ELF-1 (cell line): ENCODE data around the gene SH3BP1.
"Not testable (repeated sequence)": the region's sequence is repeated elsewhere in the genome, so short reads cannot be mapped to it uniquely, and the experiment has no call there.

Source experiments
- DNase-seq: peaks from one replicate; pipeline ENCODE4 v3.0.0-alpha.2; 2016; ENCODE audit warnings: low read depth, low spot score

The SH3BP1 gene, protein sequence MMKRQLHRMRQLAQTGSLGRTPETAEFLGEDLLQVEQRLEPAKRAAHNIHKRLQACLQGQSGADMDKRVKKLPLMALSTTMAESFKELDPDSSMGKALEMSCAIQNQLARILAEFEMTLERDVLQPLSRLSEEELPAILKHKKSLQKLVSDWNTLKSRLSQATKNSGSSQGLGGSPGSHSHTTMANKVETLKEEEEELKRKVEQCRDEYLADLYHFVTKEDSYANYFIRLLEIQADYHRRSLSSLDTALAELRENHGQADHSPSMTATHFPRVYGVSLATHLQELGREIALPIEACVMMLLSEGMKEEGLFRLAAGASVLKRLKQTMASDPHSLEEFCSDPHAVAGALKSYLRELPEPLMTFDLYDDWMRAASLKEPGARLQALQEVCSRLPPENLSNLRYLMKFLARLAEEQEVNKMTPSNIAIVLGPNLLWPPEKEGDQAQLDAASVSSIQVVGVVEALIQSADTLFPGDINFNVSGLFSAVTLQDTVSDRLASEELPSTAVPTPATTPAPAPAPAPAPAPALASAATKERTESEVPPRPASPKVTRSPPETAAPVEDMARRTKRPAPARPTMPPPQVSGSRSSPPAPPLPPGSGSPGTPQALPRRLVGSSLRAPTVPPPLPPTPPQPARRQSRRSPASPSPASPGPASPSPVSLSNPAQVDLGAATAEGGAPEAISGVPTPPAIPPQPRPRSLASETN

GRCh38 chr22:37639070-37639760 lies at the start of gene SH3BP1:
Gene SH3BP1, plus strand, starts transcription at chr22:37639669. Its CDS starts 119 bp downstream, at chr22:37639788.
- peak; percentile 88 for DNase-seq

DNA sequence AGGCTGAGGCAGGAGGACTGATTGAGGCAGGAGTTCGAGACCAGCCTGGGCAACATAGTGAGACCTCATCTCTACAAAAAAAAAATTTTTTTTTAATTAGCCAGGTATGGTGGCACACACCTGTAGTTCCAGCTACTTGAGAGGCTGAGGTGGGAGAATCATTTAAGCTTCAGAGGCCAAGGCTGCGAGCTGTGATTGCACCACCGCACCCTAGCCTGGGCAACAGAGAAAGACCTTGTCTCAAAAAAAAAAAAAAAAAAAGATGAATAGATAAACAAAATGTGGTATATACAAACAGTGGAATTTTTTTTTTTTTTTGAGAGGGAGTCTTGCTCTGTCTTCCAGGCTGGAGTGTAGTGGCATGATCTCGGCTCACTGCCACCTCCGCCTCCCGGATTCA lies 48.4 kb upstream of the SH3BP1 start:
- DNase-seq, result not testable (repeated sequence)

- DNase-seq, result peak; percentile 44
Observed at GRCh38 chr22:37591823-37592404, 47.6 kb upstream of the SH3BP1 start.

- no peak for DNase-seq
Observed at GRCh38 chr22:37594237-37594636, 45.2 kb upstream of the SH3BP1 start.

DNA sequence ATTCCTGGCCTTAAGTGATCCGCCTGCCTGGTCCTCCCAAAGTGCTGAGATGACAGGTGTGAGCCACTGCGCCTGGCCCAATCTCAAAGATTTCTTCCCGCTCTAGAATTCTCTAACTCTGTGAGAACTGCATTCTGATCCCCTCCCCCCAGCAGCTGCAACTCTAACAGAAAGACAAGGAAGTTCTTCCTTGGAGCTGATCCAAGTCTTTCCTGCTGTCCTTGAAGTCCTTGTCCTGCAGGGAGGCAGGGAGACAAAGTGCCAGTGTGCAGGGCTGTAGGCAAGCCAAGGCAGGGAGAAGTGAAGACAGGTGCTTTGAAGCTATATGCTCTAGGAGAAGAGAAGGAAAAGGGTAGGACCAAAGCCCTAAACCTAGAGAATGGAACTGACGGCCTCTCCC lies 40.3 kb upstream of the SH3BP1 start:
- no peak for DNase-seq

- DNase-seq, result no peak
Observed at GRCh38 chr22:37601203-37601539, 38.3 kb upstream of the SH3BP1 start.

GRCh38 chr22:37601540-37602442 lies 37.7 kb upstream of the SH3BP1 start:
- DNase-seq, result peak; percentile 89

GRCh38 chr22:37602546-37603277 lies 36.8 kb upstream of the SH3BP1 start:
- DNase-seq, result not testable (repeated sequence)

DNA sequence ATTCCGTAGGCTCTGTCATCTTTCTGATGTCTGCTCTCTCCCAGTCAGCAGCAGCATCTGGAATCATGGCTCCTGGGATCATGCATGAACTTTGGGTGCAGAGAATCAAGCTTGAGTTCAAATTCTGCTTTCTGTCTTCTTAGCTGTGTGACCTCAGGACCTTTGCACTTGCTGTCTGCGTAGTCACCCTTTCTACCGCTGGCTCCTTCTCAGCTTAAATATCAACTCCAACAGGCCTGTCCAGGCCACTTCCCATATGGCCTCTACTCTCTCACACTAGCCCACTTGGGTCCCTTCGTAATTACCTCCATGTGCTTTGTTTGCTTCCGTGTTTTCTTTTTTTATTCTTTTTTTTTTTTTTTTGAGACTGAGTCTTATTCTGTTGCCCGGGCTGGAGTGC lies 35.4 kb upstream of the SH3BP1 start:
- DNase-seq, result no peak

DNA sequence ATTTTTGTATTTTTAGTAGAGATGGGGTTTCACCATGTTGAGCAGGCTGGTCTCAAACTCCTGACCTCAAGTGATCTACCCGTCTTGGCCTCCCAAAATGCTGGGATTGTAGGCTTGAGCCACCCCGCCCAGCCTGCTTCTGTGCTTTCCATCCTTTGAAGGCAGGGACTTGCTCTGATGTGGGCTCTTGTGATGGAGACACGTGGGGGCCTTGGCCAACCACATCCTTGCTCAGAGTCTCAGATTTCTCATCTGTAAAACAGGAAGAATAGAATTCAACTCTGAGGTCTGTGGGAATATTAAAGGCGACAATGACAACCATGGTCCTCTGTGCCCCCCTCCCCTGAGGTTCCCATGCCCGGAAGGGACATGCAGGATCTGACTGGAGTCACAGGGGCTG lies 34.6 kb upstream of the SH3BP1 start:
- no peak for DNase-seq

DNA sequence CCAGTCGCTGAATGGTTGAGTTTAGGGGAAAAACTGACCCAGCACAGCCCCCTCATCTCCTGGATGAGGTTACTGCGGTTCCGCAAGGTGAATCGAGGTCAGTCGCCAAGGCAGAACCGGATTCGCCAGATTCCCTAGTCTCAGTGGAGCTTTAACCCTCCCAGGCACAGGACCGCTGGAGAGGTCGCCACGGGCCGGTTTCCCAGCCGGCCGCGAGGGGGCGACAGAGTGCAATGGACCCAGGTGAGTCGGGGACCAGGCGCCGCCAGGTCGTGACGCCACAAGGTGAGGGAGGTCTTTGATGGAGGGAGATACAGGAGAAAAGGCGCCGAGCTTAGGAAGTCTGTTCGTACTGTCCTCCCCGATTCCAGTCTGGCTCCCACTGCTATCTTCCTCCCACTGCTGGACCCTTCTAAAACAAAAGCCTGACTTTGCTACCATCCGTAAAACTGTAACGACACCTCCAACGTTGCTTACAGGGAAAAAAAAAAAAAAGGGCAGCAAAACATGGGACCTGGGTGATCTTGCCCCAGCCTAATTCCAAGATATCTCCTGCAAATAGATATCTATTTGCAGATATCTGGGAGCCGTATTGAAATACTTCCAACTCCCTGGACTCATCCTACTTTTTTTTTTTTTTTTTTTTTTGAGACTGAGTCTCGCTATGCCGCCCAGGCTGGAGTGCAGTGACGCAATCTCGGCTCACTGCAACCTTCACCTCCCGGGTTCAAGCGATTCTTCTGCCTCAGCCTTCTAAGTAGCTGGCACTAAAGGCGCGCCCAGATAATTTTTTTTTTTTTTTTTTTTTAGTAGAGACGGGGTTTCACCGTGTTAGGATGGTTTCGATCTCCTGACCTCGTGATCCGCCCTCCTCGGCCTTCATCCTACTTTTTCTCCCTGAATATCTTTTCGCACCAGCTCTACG lies 32.2 kb upstream of the SH3BP1 start:
- peak; percentile 98 for DNase-seq

- no peak for DNase-seq
Observed at GRCh38 chr22:37607935-37608476, 31.5 kb upstream of the SH3BP1 start.

GRCh38 chr22:37608477-37609239 lies 30.8 kb upstream of the SH3BP1 start, which contains the start of gene GGA1:
Gene GGA1, plus strand, starts transcription at chr22:37608834. Its CDS starts 27 bp downstream, at chr22:37608861.
- DNase-seq, result peak; percentile 98

DNA sequence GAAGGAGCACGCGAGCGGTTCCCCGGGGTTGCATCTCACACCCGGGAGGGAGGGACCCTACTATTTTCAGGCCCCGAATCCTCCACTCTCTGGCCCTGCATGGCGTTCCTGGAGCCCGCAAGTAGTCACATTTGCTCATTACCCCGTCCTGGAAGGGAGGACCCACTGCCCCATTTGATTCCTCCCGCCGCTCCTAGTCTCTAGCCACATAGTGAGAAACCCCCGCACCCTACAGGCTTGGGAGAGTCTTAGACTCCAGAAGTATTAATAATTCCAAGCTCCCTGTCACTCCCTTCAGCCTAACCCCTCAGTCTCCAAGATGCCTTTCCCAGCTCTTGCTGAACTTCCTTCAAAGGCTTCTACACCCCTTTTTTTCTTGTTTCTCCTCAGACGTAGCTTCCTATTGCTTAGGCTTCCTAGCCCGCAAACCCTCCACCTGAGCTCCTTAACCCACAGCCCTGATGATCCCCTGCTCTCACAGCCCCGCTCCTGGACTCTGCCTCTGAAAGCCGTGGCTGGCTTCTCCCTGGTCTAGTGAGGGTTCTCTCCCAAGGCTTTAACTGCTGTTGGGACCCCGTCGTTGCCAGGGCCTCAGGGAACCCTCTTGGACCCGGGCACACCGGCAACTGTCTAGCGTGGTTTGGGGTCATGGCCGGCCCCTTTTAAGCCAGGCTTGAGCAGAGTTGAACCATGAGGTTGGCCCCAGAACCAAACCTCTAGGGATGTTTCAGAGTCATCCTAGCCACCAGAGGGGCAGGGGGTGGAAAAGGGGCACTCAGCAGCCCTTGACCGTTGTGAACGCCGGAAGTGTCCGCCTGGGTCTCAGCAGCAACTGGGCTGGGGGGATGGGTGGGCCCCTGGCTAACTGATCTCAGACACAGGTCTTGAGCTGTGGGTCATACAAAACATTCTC lies 30.0 kb upstream of the SH3BP1 start:
- no peak for DNase-seq

- DNase-seq, result not testable (repeated sequence)
Observed at GRCh38 chr22:37610153-37610475, 29.4 kb upstream of the SH3BP1 start.

GRCh38 chr22:37610480-37611129 lies 28.9 kb upstream of the SH3BP1 start:
- DNase-seq, result no peak

- no peak for DNase-seq
Observed at GRCh38 chr22:37611207-37611606, 28.3 kb upstream of the SH3BP1 start.
